ENCODE measurements around the gene PSD2. TPM values are rescaled to one million over a fixed set of nuclear protein-coding genes. Genes with fewer than 3 reads are reported as not detected.

The PSD2 gene
- total RNA-seq, 1 experiment from 2014 or later = not detected

GRCh38 chr5:139882316-139882715 lies 86.7 kb downstream of the PSD2 start:
- no TSS peak for BruUV-seq (replicated peaks)
- CTCF ChIA-PET = no interaction called here
- no peaks in the 10 kb centered on the region for H3K36me3 Mint-ChIP-seq (ENCODE audit: insufficient read depth, unreplicated experiment)
- H3K9me3 Mint-ChIP-seq (ENCODE audit: low read depth, unreplicated experiment) = no peaks in the 10 kb centered on the region
- H3K27ac Mint-ChIP-seq (ENCODE audit: unreplicated experiment) = no peak overlapping the region
- peaks cover 8% of the 10 kb centered on the region for H3K4me1 Mint-ChIP-seq (ENCODE audit: low read depth, unreplicated experiment)
- TF ChIP-seq CTCF (IDR thresholded peaks at IDR 0.05; ENCODE audit: unreplicated experiment) = no peak
- no peak overlapping the region for H3K4me3 Mint-ChIP-seq (ENCODE audit: low read depth, unreplicated experiment)
- intact Hi-C loops (cut with micrococcal nuclease; ENCODE audit: unreplicated experiment) = no loop called here
- DNase-seq = no peak
- peaks cover 64% of the 10 kb centered on the region for H3K27me3 Mint-ChIP-seq (ENCODE audit: unreplicated experiment)

- no peak overlapping the region for H3K27ac Mint-ChIP-seq (ENCODE audit: unreplicated experiment)
- no peaks in the 10 kb centered on the region for H3K9me3 Mint-ChIP-seq (ENCODE audit: low read depth, unreplicated experiment)
- intact Hi-C loops (cut with micrococcal nuclease; ENCODE audit: unreplicated experiment) = no loop called here
- no peaks in the 10 kb centered on the region for H3K36me3 Mint-ChIP-seq (ENCODE audit: insufficient read depth, unreplicated experiment)
- CTCF ChIA-PET = interaction anchor here (0.6 kb wide), 1 partner anchor 101 kb away, joined by 5 read pairs; no protein-coding TSS in a partner anchor
- DNase-seq = no peak
- no TSS peak for BruUV-seq (replicated peaks)
- peaks cover 71% of the 10 kb centered on the region for H3K27me3 Mint-ChIP-seq (ENCODE audit: unreplicated experiment)
- H3K4me1 Mint-ChIP-seq (ENCODE audit: low read depth, unreplicated experiment) = peaks cover 8% of the 10 kb centered on the region
- TF ChIP-seq CTCF (IDR thresholded peaks at IDR 0.05; ENCODE audit: unreplicated experiment) = no peak
- no peak overlapping the region for H3K4me3 Mint-ChIP-seq (ENCODE audit: low read depth, unreplicated experiment)
Observed at GRCh38 chr5:139882961-139883539, 87.4 kb downstream of the PSD2 start.

- Mint-ChIP-seq H3K4me1 (ENCODE audit: low read depth, unreplicated experiment) (peaks cover 4% of the 10 kb centered on the region), H3K27ac (ENCODE audit: unreplicated experiment) (no peak overlapping the region), H3K36me3 (ENCODE audit: insufficient read depth, unreplicated experiment) (no peaks in the 10 kb centered on the region), H3K27me3 (ENCODE audit: unreplicated experiment) (peaks cover 71% of the 10 kb centered on the region), H3K4me3 (ENCODE audit: low read depth, unreplicated experiment) (no peak overlapping the region), H3K9me3 (ENCODE audit: low read depth, unreplicated experiment) (no peaks in the 10 kb centered on the region)
- no peak for TF ChIP-seq CTCF (IDR thresholded peaks at IDR 0.05; ENCODE audit: unreplicated experiment)
- BruUV-seq (replicated peaks) = no TSS peak
- intact Hi-C loops (cut with micrococcal nuclease; ENCODE audit: unreplicated experiment) = no loop called here
- CTCF ChIA-PET = no interaction called here
- no peak for DNase-seq
Observed at GRCh38 chr5:139884144-139884543, 88.5 kb downstream of the PSD2 start.

GRCh38 chr5:139884734-139885133 lies 89.1 kb downstream of the PSD2 start:
- BruUV-seq (replicated peaks) = no TSS peak
- Mint-ChIP-seq H3K4me3 (ENCODE audit: low read depth, unreplicated experiment) (no peak overlapping the region), H3K36me3 (ENCODE audit: insufficient read depth, unreplicated experiment) (no peaks in the 10 kb centered on the region), H3K27me3 (ENCODE audit: unreplicated experiment) (peaks cover 70% of the 10 kb centered on the region), H3K4me1 (ENCODE audit: low read depth, unreplicated experiment) (no peaks in the 10 kb centered on the region), H3K9me3 (ENCODE audit: low read depth, unreplicated experiment) (no peaks in the 10 kb centered on the region), H3K27ac (ENCODE audit: unreplicated experiment) (no peak overlapping the region)
- CTCF ChIA-PET = no interaction called here
- intact Hi-C loops (cut with micrococcal nuclease; ENCODE audit: unreplicated experiment) = no loop called here
- no peak for TF ChIP-seq CTCF (IDR thresholded peaks at IDR 0.05; ENCODE audit: unreplicated experiment)
- no peak for DNase-seq

Data from Calu3 (cell line).